GM10266 (cell line): ENCODE results near the gene SRGAP3.

Source experiments
- DNase-seq: peaks from one replicate; pipeline ENCODE4 v3.0.0; 2012; ENCODE audit errors: extremely low spot score
- CTCF ChIP-seq: IDR thresholded peaks from 2 replicates; pipeline ENCODE4 v1.5.1; 2012; ENCODE audit warnings: mild to moderate bottlenecking, low read depth; ENCODE audit not compliant: control insufficient read depth, insufficient read depth; ENCODE audit errors: missing control alignments

Gene SRGAP3

GRCh38 chr3:9247361-9247940 lies 2.0 kb downstream of the SRGAP3 start:
- TF ChIP-seq CTCF: no peak
- DNase-seq: no peak

- no peak for TF ChIP-seq CTCF
- DNase-seq: no peak
These were observed 3.3 kb downstream of the SRGAP3 start for GRCh38 chr3:9246189-9246588.

- no peak for TF ChIP-seq CTCF
These were observed 4.8 kb downstream of the SRGAP3 start for GRCh38 chr3:9244495-9245183.

GRCh38 chr3:9241956-9242355 lies 7.5 kb downstream of the SRGAP3 start:
- no peak for DNase-seq
- no peak for TF ChIP-seq CTCF

More at GRCh38 chr3:9244495-9245183, 4.8 kb downstream of the SRGAP3 start:
- DNase-seq: no peak

GRCh38 chr3:9239680-9240079 lies 9.8 kb downstream of the SRGAP3 start:
- no peak for TF ChIP-seq CTCF
- no peak for DNase-seq

- no peak for DNase-seq
- TF ChIP-seq CTCF: no peak
These were observed 10.6 kb downstream of the SRGAP3 start for GRCh38 chr3:9238721-9239295.

GRCh38 chr3:9238276-9238675 lies 11.2 kb downstream of the SRGAP3 start:
- no peak for TF ChIP-seq CTCF
- no peak for DNase-seq
